Daoy (cell line): ENCODE data around the gene AQP9. TPM values are rescaled to one million over a fixed set of nuclear protein-coding genes. Genes with fewer than 3 reads are reported as not detected.

Experiments
- DNase-seq: peaks from one replicate; pipeline ENCODE4 v3.0.0-alpha.2; 2015; ENCODE audit warnings: low read depth
- total RNA-seq: library from RNA; depleted of rRNA; stranded (reverse); fragments of >200 nt; shearing (Covaris generic); gene quantifications from 2 replicates; pipeline ENCODE4 v1.2.3, GENCODE V29; 2014; rRNA removed

The AQP9 gene
- total RNA-seq, 1 experiment from 2014 or later, result not detected

GRCh38 chr15:58227706-58228543 lies 89.7 kb downstream of the AQP9 start:
- peak; percentile 78 for DNase-seq

- peak; percentile 22 for DNase-seq
Observed at GRCh38 chr15:58228718-58229117, 90.5 kb downstream of the AQP9 start.

- no peak for DNase-seq
Observed at GRCh38 chr15:58229297-58229768, 91.2 kb downstream of the AQP9 start.

GRCh38 chr15:58232281-58233065 lies 94.3 kb downstream of the AQP9 start:
- no peak for DNase-seq

- no peak for DNase-seq
Observed at GRCh38 chr15:58233341-58233740, 95.2 kb downstream of the AQP9 start.

Other genes starting within 250 kb of the AQP9 start
- gene ALDH1A2, start 72.7 kb upstream of the AQP9 start, total RNA-seq, result not detected in 2 replicates